ENCODE measurements around the gene PRKAB1. TPM values are rescaled to one million over a fixed set of nuclear protein-coding genes. Genes with fewer than 3 reads are reported as not detected.

The PRKAB1 gene
- total RNA-seq, 1 experiment from 2014 or later: 30.0 TPM

- no peak for DNase-seq
- no peaks in the 10 kb centered on the region for H4K20me1 ChIP-seq (ENCODE audit: insufficient read depth)
- ChIA-PET POLR2A (ENCODE audit: unreplicated experiment) (no interaction called here), CTCF (no interaction called here)
- no peak overlapping the region for H3K4me2 ChIP-seq
- no peaks in the 10 kb centered on the region for H3K79me2 ChIP-seq (ENCODE audit: low read depth)
- H2AFZ ChIP-seq: no peak overlapping the region
- intact Hi-C loops (cut with micrococcal nuclease; ENCODE audit: unreplicated experiment): no loop called here
- BruUV-seq (replicated peaks): no TSS peak
- H3K4me1 ChIP-seq (replicated peaks; ENCODE audit: insufficient read depth): no peaks in the 10 kb centered on the region
- H3K27me3 ChIP-seq (ENCODE audit: insufficient read depth, low read depth): no peaks in the 10 kb centered on the region
- H3K36me3 ChIP-seq (ENCODE audit: low read depth): no peaks in the 10 kb centered on the region
- H3F3A ChIP-seq (ENCODE audit: insufficient read depth, low read depth): no peaks in the 10 kb centered on the region; the same call in 1 of the 2 replicates
- TF ChIP-seq CTCF (conservative IDR thresholded peaks at IDR 0.05) (no peak), EZH2 (IDR thresholded peaks at IDR 0.05; ENCODE audit: low read depth) (no peak)
- no peaks in the 10 kb centered on the region for H3K9me3 ChIP-seq (ENCODE audit: insufficient read depth, low read depth)
- H3K4me3 ChIP-seq: no peak overlapping the region
- H3K27ac ChIP-seq: no peak overlapping the region
- H3K9me2 ChIP-seq (ENCODE audit: insufficient read depth): no peaks in the 10 kb centered on the region
Measured at GRCh38 chr12:119686776-119687175, 18.8 kb downstream of the PRKAB1 start.

GRCh38 chr12:119687406-119687805, 19.5 kb downstream of the PRKAB1 start:
- no TSS peak for BruUV-seq (replicated peaks)
- Histone ChIP-seq H4K20me1 (ENCODE audit: insufficient read depth) (no peaks in the 10 kb centered on the region), H3K79me2 (ENCODE audit: low read depth) (no peaks in the 10 kb centered on the region), H2AFZ (no peak overlapping the region), H3K9me3 (ENCODE audit: insufficient read depth, low read depth) (no peaks in the 10 kb centered on the region), H3K4me2 (no peak overlapping the region), H3K9me2 (ENCODE audit: insufficient read depth) (no peaks in the 10 kb centered on the region), H3K27me3 (ENCODE audit: insufficient read depth, low read depth) (no peaks in the 10 kb centered on the region), H3K27ac (no peak overlapping the region), H3F3A (ENCODE audit: insufficient read depth, low read depth) (no peaks in the 10 kb centered on the region; the same call in 1 of the 2 replicates), H3K4me1 (replicated peaks; ENCODE audit: insufficient read depth) (no peaks in the 10 kb centered on the region), H3K36me3 (ENCODE audit: low read depth) (no peaks in the 10 kb centered on the region), H3K4me3 (no peak overlapping the region)
- POLR2A ChIA-PET (ENCODE audit: unreplicated experiment): no interaction called here
- no peak for DNase-seq
- CTCF ChIA-PET: no interaction called here
- intact Hi-C loops (cut with micrococcal nuclease; ENCODE audit: unreplicated experiment): no loop called here
- no peak for TF ChIP-seq EZH2 (IDR thresholded peaks at IDR 0.05; ENCODE audit: low read depth)

GRCh38 chr12:119687879-119688278, 19.9 kb downstream of the PRKAB1 start:
- no peaks in the 10 kb centered on the region for H3F3A ChIP-seq (ENCODE audit: insufficient read depth, low read depth)
- H3K79me2 ChIP-seq (ENCODE audit: low read depth): no peaks in the 10 kb centered on the region
- no peaks in the 10 kb centered on the region for H3K36me3 ChIP-seq (ENCODE audit: low read depth)
- H3K27me3 ChIP-seq (ENCODE audit: insufficient read depth, low read depth): no peaks in the 10 kb centered on the region
- ChIA-PET CTCF (no interaction called here), POLR2A (ENCODE audit: unreplicated experiment) (no interaction called here)
- intact Hi-C loops (cut with micrococcal nuclease; ENCODE audit: unreplicated experiment): no loop called here
- H3K9me2 ChIP-seq (ENCODE audit: insufficient read depth): no peaks in the 10 kb centered on the region
- no TSS peak for BruUV-seq (replicated peaks)
- H3K4me2 ChIP-seq: no peak overlapping the region
- H2AFZ ChIP-seq: no peak overlapping the region
- H3K4me1 ChIP-seq (replicated peaks; ENCODE audit: insufficient read depth): no peaks in the 10 kb centered on the region
- no peak overlapping the region for H3K27ac ChIP-seq
- no peaks in the 10 kb centered on the region for H4K20me1 ChIP-seq (ENCODE audit: insufficient read depth)
- H3K4me3 ChIP-seq: no peak overlapping the region
- no peaks in the 10 kb centered on the region for H3K9me3 ChIP-seq (ENCODE audit: insufficient read depth, low read depth)
- no peak for TF ChIP-seq EZH2 (IDR thresholded peaks at IDR 0.05; ENCODE audit: low read depth)
- TF ChIP-seq CTCF (conservative IDR thresholded peaks at IDR 0.05): no peak
- no peak for DNase-seq

- Histone ChIP-seq H3K27me3 (ENCODE audit: insufficient read depth, low read depth) (no peaks in the 10 kb centered on the region), H3K4me1 (replicated peaks; ENCODE audit: insufficient read depth) (no peaks in the 10 kb centered on the region), H3K27ac (no peak overlapping the region), H3K9me2 (ENCODE audit: insufficient read depth) (no peaks in the 10 kb centered on the region), H3K36me3 (ENCODE audit: low read depth) (no peaks in the 10 kb centered on the region), H4K20me1 (ENCODE audit: insufficient read depth) (no peaks in the 10 kb centered on the region), H3K4me2 (no peak overlapping the region), H3K4me3 (no peak overlapping the region), H3K9me3 (ENCODE audit: insufficient read depth, low read depth) (no peaks in the 10 kb centered on the region), H3F3A (ENCODE audit: insufficient read depth, low read depth) (no peaks in the 10 kb centered on the region), H2AFZ (no peak overlapping the region), H3K79me2 (ENCODE audit: low read depth) (no peaks in the 10 kb centered on the region)
- TF ChIP-seq EZH2 (IDR thresholded peaks at IDR 0.05; ENCODE audit: low read depth): no peak
- no peak for TF ChIP-seq CTCF (conservative IDR thresholded peaks at IDR 0.05)
- BruUV-seq (replicated peaks): no TSS peak
- intact Hi-C loops (cut with micrococcal nuclease; ENCODE audit: unreplicated experiment): no loop called here
- ChIA-PET POLR2A (ENCODE audit: unreplicated experiment) (no interaction called here), CTCF (no interaction called here)
- no peak for DNase-seq
Measured at GRCh38 chr12:119689935-119690500, 22.1 kb downstream of the PRKAB1 start.
